ENCODE data around the gene ATP7A.
"Not testable (repeated sequence)": the region's sequence is repeated elsewhere in the genome, so short reads cannot be mapped to it uniquely, and the experiment has no call there.

Gene ATP7A

GRCh38 chrX:77901506-77901905 lies 9.0 kb upstream of the ATP7A start:
- H3K27me3 ChIP-seq: peaks cover 21% of the 10 kb centered on the region; the same call in 1 of the 2 replicates
- no peaks in the 10 kb centered on the region for H3K9me3 ChIP-seq
- H3K9ac ChIP-seq: no peak overlapping the region; the same call in 1 of the 2 replicates
- H3K27ac ChIP-seq: no peak overlapping the region
- no peak for TF ChIP-seq Cebpa-rat (IDR thresholded peaks at IDR 0.05)
- H3K36me3 ChIP-seq: peaks cover 26% of the 10 kb centered on the region
- H4K20me1 ChIP-seq: peaks cover 18% of the 10 kb centered on the region
- peak overlapping the region; percentile 67 for H3K4me2 ChIP-seq
- peaks cover 13% of the 10 kb centered on the region; the same call in 1 of the 2 replicates for H3K4me1 ChIP-seq
- peak overlapping the region; percentile 70; the same call in 1 of the 2 replicates for H3K4me3 ChIP-seq

- Histone ChIP-seq H4K20me1 (peaks cover 6% of the 10 kb centered on the region; the same call in 1 of the 2 replicates), H3K4me3 (no peak overlapping the region), H3K9me3 (peaks cover 7% of the 10 kb centered on the region; the same call in 1 of the 2 replicates), H3K4me1 (peaks cover 9% of the 10 kb centered on the region), H3K27ac (no peak overlapping the region), H3K27me3 (peaks cover 52% of the 10 kb centered on the region), H3K9ac (no peak overlapping the region), H3K36me3 (no peaks in the 10 kb centered on the region), H3K4me2 (no peak overlapping the region)
- TF ChIP-seq Cebpa-rat (IDR thresholded peaks at IDR 0.05): no peak
These were observed 6.9 kb downstream of the ATP7A start for GRCh38 chrX:77917294-77917933.

- Histone ChIP-seq H3K9me3 (peaks cover 7% of the 10 kb centered on the region; the same call in 1 of the 2 replicates), H3K4me2 (no peak overlapping the region)
These were observed 8.1 kb downstream of the ATP7A start for GRCh38 chrX:77918568-77918967.

GRCh38 chrX:77919370-77919769 lies 8.9 kb downstream of the ATP7A start:
- not testable (repeated sequence) for H4K20me1 ChIP-seq, H3K4me3 ChIP-seq, H3K4me1 ChIP-seq, H3K4me2 ChIP-seq, H3K27ac ChIP-seq, H3K9ac ChIP-seq, H3K9me3 ChIP-seq, H3K36me3 ChIP-seq
- peaks cover 38% of the 10 kb centered on the region for H3K27me3 ChIP-seq

More at GRCh38 chrX:77918568-77918967, 8.1 kb downstream of the ATP7A start:
- H3K36me3 ChIP-seq: no peaks in the 10 kb centered on the region
- H3K4me1 ChIP-seq: no peaks in the 10 kb centered on the region
- H3K27me3 ChIP-seq: peaks cover 43% of the 10 kb centered on the region
- no peak for TF ChIP-seq Cebpa-rat (IDR thresholded peaks at IDR 0.05)
- no peak overlapping the region for H3K9ac ChIP-seq
- H4K20me1 ChIP-seq: peaks cover 6% of the 10 kb centered on the region; the same call in 1 of the 2 replicates
- H3K27ac ChIP-seq: no peak overlapping the region
- H3K4me3 ChIP-seq: no peak overlapping the region

GRCh38 chrX:77922787-77923186 lies 12.3 kb downstream of the ATP7A start:
- Histone ChIP-seq H4K20me1 (peaks cover 9% of the 10 kb centered on the region), H3K9ac (no peak overlapping the region), H3K4me2 (no peak overlapping the region), H3K4me3 (no peak overlapping the region), H3K36me3 (no peaks in the 10 kb centered on the region), H3K9me3 (peaks cover 7% of the 10 kb centered on the region; the same call in 1 of the 2 replicates), H3K27ac (no peak overlapping the region), H3K27me3 (peaks cover 32% of the 10 kb centered on the region), H3K4me1 (no peaks in the 10 kb centered on the region)
- TF ChIP-seq Cebpa-rat (IDR thresholded peaks at IDR 0.05): no peak

GRCh38 chrX:77924320-77924859 lies 13.9 kb downstream of the ATP7A start:
- peaks cover 22% of the 10 kb centered on the region for H3K27me3 ChIP-seq
- H3K4me1 ChIP-seq: no peaks in the 10 kb centered on the region
- no peak overlapping the region for H3K9ac ChIP-seq
- no peak overlapping the region for H3K4me3 ChIP-seq
- no peak overlapping the region for H3K27ac ChIP-seq
- H3K4me2 ChIP-seq: no peak overlapping the region
- TF ChIP-seq Cebpa-rat (IDR thresholded peaks at IDR 0.05): no peak
- peaks cover 7% of the 10 kb centered on the region; the same call in 1 of the 2 replicates for H3K9me3 ChIP-seq
- H3K36me3 ChIP-seq: no peaks in the 10 kb centered on the region
- peaks cover 4% of the 10 kb centered on the region for H4K20me1 ChIP-seq

- TF ChIP-seq Cebpa-rat (IDR thresholded peaks at IDR 0.05): no peak
- Histone ChIP-seq H3K9ac (no peak overlapping the region), H3K4me2 (no peak overlapping the region)
These were observed 15.3 kb downstream of the ATP7A start for GRCh38 chrX:77925764-77926163.

GRCh38 chrX:77930581-77930980 lies 20.1 kb downstream of the ATP7A start:
- H3K9ac ChIP-seq: no peak overlapping the region
- no peak overlapping the region for H3K4me3 ChIP-seq
- peaks cover 26% of the 10 kb centered on the region for H3K27me3 ChIP-seq
- H3K4me2 ChIP-seq: no peak overlapping the region
- H3K27ac ChIP-seq: no peak overlapping the region
- H4K20me1 ChIP-seq: peaks cover 11% of the 10 kb centered on the region
- H3K36me3 ChIP-seq: 0 out of 2 replicates have a peak, but pooled peaks cover 6% of the 10 kb centered on the region
- TF ChIP-seq Cebpa-rat (IDR thresholded peaks at IDR 0.05): no peak
- peaks cover 16% of the 10 kb centered on the region for H3K9me3 ChIP-seq
- H3K4me1 ChIP-seq: no peaks in the 10 kb centered on the region

More at GRCh38 chrX:77925764-77926163, 15.3 kb downstream of the ATP7A start:
- peaks cover 31% of the 10 kb centered on the region for H3K27me3 ChIP-seq
- H3K4me3 ChIP-seq: no peak overlapping the region
- H3K4me1 ChIP-seq: no peaks in the 10 kb centered on the region
- no peak overlapping the region for H3K27ac ChIP-seq
- peaks cover 10% of the 10 kb centered on the region for H3K9me3 ChIP-seq
- H4K20me1 ChIP-seq: peaks cover 4% of the 10 kb centered on the region
- no peaks in the 10 kb centered on the region for H3K36me3 ChIP-seq

GRCh38 chrX:77935886-77936285 lies 25.4 kb downstream of the ATP7A start:
- Histone ChIP-seq H3K27ac (no peak overlapping the region), H3K9ac (no peak overlapping the region), H4K20me1 (peaks cover 7% of the 10 kb centered on the region; the same call in 1 of the 2 replicates), H3K4me1 (no peaks in the 10 kb centered on the region), H3K9me3 (peaks cover 8% of the 10 kb centered on the region), H3K4me2 (no peak overlapping the region), H3K4me3 (no peak overlapping the region), H3K27me3 (peaks cover 16% of the 10 kb centered on the region; the same call in 1 of the 2 replicates), H3K36me3 (0 out of 2 replicates have a peak, but pooled peaks cover 6% of the 10 kb centered on the region)
- TF ChIP-seq Cebpa-rat (IDR thresholded peaks at IDR 0.05): no peak

- 0 out of 2 replicates have a peak, but pooled peaks cover 6% of the 10 kb centered on the region for H3K36me3 ChIP-seq
- H3K9me3 ChIP-seq: peaks cover 8% of the 10 kb centered on the region; the same call in 1 of the 2 replicates
- peaks cover 7% of the 10 kb centered on the region; the same call in 1 of the 2 replicates for H4K20me1 ChIP-seq
- H3K4me1 ChIP-seq: no peaks in the 10 kb centered on the region
- H3K27ac ChIP-seq: no peak overlapping the region
- H3K4me3 ChIP-seq: no peak overlapping the region
- no peak overlapping the region for H3K9ac ChIP-seq
- peaks cover 16% of the 10 kb centered on the region; the same call in 1 of the 2 replicates for H3K27me3 ChIP-seq
- TF ChIP-seq Cebpa-rat (IDR thresholded peaks at IDR 0.05): no peak
- H3K4me2 ChIP-seq: no peak overlapping the region
These were observed 25.8 kb downstream of the ATP7A start for GRCh38 chrX:77936299-77936698.
